ENCODE measurements around the gene TBK1. TPM values are rescaled to one million over a fixed set of nuclear protein-coding genes. Genes with fewer than 3 reads are reported as not detected.

The TBK1 gene
- polyA plus RNA-seq, 2 of the 4 experiments (the other 2 are of a cell fraction): 29.3 to 52.5 TPM

GRCh38 chr12:64501486-64501885, 49.6 kb downstream of the TBK1 start:
- TF ChIP-seq RFX5 (IDR thresholded peaks at IDR 0.05) (no peak), ZC3H11A (IDR thresholded peaks at IDR 0.05) (no peak), CBX8 (IDR thresholded peaks at IDR 0.05) (no peak), NFE2L2 (conservative IDR thresholded peaks at IDR 0.05; ENCODE audit: low read length) (no peak), GATA3 (IDR thresholded peaks at IDR 0.05; ENCODE audit: borderline replicate concordance) (no peak), ZNF302 (CRISPR knock-in tag; IDR thresholded peaks at IDR 0.05) (no peak), CBX2 (IDR thresholded peaks at IDR 0.05; ENCODE audit: borderline replicate concordance, low read depth) (no peak), ESRRA (IDR thresholded peaks at IDR 0.05; ENCODE audit: borderline replicate concordance, low read length) (no peak), ATOH8 (CRISPR knock-in tag; IDR thresholded peaks at IDR 0.05; ENCODE audit: low read depth) (no peak), MAFK (IDR thresholded peaks at IDR 0.05; ENCODE audit: partially characterized antibody) (no peak), JUN (IDR thresholded peaks at IDR 0.05) (no peak), EHF (CRISPR knock-in tag; IDR thresholded peaks at IDR 0.05) (no peak), BCL3 (IDR thresholded peaks at IDR 0.05) (no peak), CHD2 (IDR thresholded peaks at IDR 0.05; ENCODE audit: low read length, partially characterized antibody) (no peak), EHMT2 (IDR thresholded peaks at IDR 0.05; ENCODE audit: low read depth) (no peak), MYC (IDR thresholded peaks at IDR 0.05; ENCODE audit: borderline replicate concordance, low read length) (no peak), POLR2AphosphoS2 (conservative IDR thresholded peaks at IDR 0.05; ENCODE audit: low read length) (no peak), KDM1A (IDR thresholded peaks at IDR 0.05; ENCODE audit: low read depth) (no peak)
- TF ChIP-seq, protein P1, sequence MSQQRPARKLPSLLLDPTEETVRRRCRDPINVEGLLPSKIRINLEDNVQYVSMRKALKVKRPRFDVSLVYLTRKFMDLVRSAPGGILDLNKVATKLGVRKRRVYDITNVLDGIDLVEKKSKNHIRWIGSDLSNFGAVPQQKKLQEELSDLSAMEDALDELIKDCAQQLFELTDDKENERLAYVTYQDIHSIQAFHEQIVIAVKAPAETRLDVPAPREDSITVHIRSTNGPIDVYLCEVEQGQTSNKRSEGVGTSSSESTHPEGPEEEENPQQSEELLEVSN (IDR thresholded peaks at IDR 0.05; ENCODE audit: borderline replicate concordance, low read depth): no peak
- TF ChIP-seq, protein P2, sequence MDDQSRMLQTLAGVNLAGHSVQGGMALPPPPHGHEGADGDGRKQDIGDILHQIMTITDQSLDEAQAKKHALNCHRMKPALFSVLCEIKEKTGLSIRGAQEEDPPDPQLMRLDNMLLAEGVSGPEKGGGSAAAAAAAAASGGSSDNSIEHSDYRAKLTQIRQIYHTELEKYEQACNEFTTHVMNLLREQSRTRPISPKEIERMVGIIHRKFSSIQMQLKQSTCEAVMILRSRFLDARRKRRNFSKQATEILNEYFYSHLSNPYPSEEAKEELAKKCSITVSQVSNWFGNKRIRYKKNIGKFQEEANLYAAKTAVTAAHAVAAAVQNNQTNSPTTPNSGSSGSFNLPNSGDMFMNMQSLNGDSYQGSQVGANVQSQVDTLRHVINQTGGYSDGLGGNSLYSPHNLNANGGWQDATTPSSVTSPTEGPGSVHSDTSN (IDR thresholded peaks at IDR 0.05): no peak
- H3K4me1 ChIP-seq: no peaks in the 10 kb centered on the region
- no peak overlapping the region for H3K27ac ChIP-seq
- DNase-seq (ENCODE audit: low read depth in 1 of 2, low spot score in 1 of 2) (no peak), FAIRE-seq (no peak), ATAC-seq (no peak)
- POLR2A ChIA-PET: no interaction called here
- 93% methylated on average over 7 of the region's 7 CpGs for WGBS (ENCODE audit: missing lambda C conversion rate)
- H3K9me3 ChIP-seq: no peaks in the 10 kb centered on the region
- no peak overlapping the region for H3K4me2 ChIP-seq
- CTCF ChIA-PET: interaction anchor here (1.1 kb wide), 1 partner anchor 197 kb away, joined by 4 read pairs; no protein-coding TSS in a partner anchor
- H3K4me3 ChIP-seq: no peak overlapping the region

DNA sequence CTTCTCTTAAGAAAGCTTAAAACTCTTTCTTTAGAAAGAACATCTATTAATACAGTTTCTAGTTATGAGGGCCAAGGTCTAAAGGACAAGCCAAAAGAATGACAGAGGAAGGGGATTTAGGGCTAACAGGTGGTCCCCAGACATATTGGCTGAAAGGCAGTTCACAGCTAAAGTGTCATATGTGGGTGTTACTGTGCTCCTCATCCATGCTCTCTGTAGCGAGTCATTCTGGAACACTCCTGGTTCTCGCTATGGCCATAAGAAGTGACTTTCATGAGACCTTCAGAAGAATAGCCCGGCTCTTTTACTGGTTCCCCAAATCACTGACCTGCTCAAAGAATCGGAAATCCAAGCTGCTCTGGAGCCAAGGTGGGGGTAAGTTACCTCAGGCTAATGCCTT, 55.0 kb downstream of the TBK1 start:
- Histone ChIP-seq H3K27ac (no peak overlapping the region), H3K9me3 (no peaks in the 10 kb centered on the region), H3K4me3 (no peak overlapping the region), H3K4me2 (no peak overlapping the region), H3K4me1 (no peaks in the 10 kb centered on the region)
- DNase-seq (ENCODE audit: low read depth in 1 of 2, low spot score in 1 of 2) (no peak), FAIRE-seq (peak; percentile 43), ATAC-seq (peak in 1 of 2 experiments; percentile 28; a peak in 1 of 6 replicates)
- ChIA-PET CTCF (interaction anchor here (0.5 to 2.3 kb wide), 4 partner anchors 42 to 190 kb away, joined by 3 to 6 read pairs (median 4); no protein-coding TSS in a partner anchor), POLR2A (no interaction called here)
- TF ChIP-seq CHD2 (IDR thresholded peaks at IDR 0.05; ENCODE audit: low read length, partially characterized antibody) (no peak), HOXB13 (CRISPR knock-in tag; IDR thresholded peaks at IDR 0.05; ENCODE audit: low read depth) (no peak), ZNF302 (CRISPR knock-in tag; IDR thresholded peaks at IDR 0.05) (no peak), HMGXB4 (CRISPR knock-in tag; IDR thresholded peaks at IDR 0.05; ENCODE audit: borderline replicate concordance) (no peak), RCOR1 (IDR thresholded peaks at IDR 0.05; ENCODE audit: low read depth, low read length) (no peak), RAD21 (conservative IDR thresholded peaks at IDR 0.05 in 1 of 2, IDR thresholded peaks at IDR 0.05 in 1 of 2) (no peak), MYC (IDR thresholded peaks at IDR 0.05; ENCODE audit: borderline replicate concordance, low read length) (no peak), CEBPB (IDR thresholded peaks at IDR 0.05) (no peak), BCL3 (IDR thresholded peaks at IDR 0.05) (no peak)
- TF ChIP-seq, protein P3, sequence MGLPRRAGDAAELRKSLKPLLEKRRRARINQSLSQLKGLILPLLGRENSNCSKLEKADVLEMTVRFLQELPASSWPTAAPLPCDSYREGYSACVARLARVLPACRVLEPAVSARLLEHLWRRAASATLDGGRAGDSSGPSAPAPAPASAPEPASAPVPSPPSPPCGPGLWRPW (IDR thresholded peaks at IDR 0.05): no peak
- WGBS (ENCODE audit: missing lambda C conversion rate): 96% methylated on average over 4 of the region's 4 CpGs
